ENCODE results near the gene NTN1. TPM values are rescaled to one million over a fixed set of nuclear protein-coding genes. Genes with fewer than 3 reads are reported as not detected.
A peak's percentile ranks its signal among the peaks of the same experiment; 100 is the strongest.

Gene NTN1
- total RNA-seq, 2 donors from 2014 or later: 0.63 to 0.87 TPM

DNA sequence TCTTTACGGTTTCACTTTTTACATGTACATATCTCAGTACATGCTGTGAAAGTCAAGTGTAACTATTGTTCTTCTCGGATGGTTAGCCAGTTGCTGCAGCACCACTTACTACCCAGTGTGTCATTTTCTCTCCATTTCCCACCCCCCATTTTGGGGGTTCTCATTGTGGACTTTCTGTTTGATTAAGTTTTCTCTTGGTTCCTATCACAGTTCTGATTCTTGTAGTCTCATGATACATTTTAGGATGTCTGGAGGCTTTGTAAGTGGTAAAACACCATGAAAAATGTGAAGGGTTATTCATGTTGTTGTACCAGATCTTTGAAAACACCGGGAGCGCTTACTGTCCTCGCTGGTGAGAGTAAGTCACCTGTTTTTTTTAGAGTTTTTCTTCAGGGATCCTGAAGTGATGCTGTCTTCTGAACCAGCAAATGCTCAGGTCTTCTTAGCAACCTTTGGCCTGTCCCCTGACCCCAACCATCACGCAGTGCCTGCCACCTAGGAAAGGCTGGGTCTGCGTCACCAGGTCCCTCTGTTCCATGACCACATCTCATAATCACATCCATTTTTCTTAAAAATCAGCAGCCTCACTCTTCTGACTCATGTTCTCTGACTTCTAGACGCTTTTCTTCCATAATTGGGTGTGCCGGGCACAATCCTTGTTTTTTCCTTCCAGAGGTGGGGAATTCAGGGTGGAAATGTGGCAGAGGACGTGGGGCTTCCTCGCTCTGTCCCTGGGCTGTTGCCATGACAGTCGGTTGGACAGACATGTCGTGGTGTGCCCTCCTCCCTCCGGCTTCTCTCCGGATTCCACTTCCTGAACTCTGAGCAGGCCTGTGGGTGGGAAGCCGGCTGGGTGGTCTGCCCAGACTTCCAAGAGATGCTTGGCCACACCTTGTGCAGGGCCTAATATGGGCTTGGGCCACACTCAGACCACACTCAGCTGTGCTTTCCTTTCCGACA lies 102.6 kb downstream of the NTN1 start:
- peaks cover under 1% of the 10 kb centered on the region for H3K9me3 Mint-ChIP-seq
- peak; percentile 84 for ATAC-seq (replicated peaks)
- peaks cover 3% of the 10 kb centered on the region for H3K4me1 Mint-ChIP-seq
- no peaks in the 10 kb centered on the region for H3K36me3 Mint-ChIP-seq (ENCODE audit: low read depth)
- no peak overlapping the region for H3K27ac Mint-ChIP-seq
- no peak overlapping the region for H3K4me3 Mint-ChIP-seq
- H3K27me3 Mint-ChIP-seq: peaks cover 26% of the 10 kb centered on the region

DNA sequence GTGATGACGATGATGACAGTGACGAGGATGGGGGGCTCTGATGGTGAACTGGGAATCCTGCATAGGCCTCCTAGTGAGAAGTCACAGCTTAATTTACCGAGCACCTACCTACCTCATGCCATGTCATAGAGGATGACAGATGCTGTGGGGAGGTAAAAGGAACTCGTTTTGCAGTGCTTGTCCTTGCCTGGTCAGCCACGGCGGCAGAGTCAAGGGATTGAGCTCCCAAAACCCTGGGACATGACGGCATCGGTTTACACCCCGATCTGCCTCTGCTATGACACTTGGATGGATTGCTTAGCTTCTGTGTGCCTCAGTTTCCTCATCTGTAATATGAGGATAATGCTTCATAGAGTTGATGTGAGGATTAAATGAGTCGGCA lies 103.2 kb downstream of the NTN1 start:
- Mint-ChIP-seq H3K4me1 (peaks cover 3% of the 10 kb centered on the region), H3K36me3 (ENCODE audit: low read depth) (no peaks in the 10 kb centered on the region), H3K9me3 (no peaks in the 10 kb centered on the region), H3K27ac (no peak overlapping the region), H3K4me3 (no peak overlapping the region), H3K27me3 (peaks cover 26% of the 10 kb centered on the region)
- no peak for ATAC-seq (replicated peaks)

DNA sequence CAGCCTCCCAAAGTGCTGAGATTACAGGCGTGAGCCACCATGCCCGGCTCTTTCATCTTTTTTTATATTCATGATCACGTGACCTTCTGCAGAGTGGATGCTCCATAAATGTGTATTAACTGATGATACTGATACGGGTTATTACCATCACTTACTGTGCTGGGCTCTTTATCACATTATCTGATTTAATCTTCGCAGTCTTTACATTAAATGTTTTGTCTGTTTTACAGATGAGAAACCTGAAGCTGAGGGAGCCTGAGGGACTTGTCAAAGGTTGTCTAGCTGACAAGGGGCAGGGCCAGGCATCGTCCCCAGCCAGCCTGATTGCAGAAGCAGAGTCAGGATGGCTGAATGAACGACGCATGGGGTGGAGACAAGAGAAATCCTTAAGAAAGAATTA lies 104.4 kb downstream of the NTN1 start:
- Mint-ChIP-seq H3K9me3 (no peaks in the 10 kb centered on the region), H3K27me3 (peaks cover 26% of the 10 kb centered on the region), H3K36me3 (ENCODE audit: low read depth) (no peaks in the 10 kb centered on the region), H3K4me3 (no peak overlapping the region), H3K4me1 (peaks cover 3% of the 10 kb centered on the region), H3K27ac (no peak overlapping the region)
- no peak for ATAC-seq (replicated peaks)

DNA sequence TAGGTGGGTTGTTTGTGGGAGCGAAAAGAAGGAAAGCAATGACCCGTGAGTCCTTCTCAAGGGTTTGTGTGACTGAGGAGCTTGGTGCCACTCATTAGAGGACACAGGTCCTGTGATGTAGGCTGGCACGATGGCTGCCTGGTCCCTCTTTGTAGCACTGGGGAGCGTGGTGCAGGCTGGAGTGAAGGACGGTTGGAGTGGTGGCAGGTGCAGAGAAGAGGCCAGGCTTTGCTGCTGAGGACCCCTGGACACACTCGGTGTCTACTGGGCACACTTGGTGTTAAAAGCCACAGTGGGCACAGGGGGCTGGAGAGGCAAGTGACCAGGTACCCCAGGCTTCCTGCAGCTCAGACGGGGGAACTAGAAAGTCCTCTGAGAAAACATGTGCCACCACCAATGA lies 106.0 kb downstream of the NTN1 start:
- no peaks in the 10 kb centered on the region for H3K9me3 Mint-ChIP-seq
- H3K27ac Mint-ChIP-seq: no peak overlapping the region

DNA sequence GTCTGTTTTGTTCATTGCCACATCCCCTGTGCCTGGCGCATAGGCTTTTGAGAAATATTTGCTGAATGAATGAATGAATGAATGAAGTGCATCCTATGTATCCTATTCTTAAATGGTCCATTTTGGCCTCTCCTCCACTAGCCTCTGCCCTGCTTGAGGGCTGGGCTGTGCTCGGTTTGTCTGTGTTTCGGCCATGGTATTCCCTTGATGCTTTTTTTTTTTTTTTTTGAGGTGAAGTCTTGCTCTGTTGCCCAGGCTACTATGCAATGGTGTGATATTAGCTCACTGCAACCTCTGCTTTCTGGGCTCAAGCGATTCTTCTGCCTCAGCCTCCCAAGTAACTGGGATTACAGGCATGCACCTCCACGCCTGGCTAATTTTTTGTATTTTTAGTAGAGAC lies 110.1 kb downstream of the NTN1 start:
- Mint-ChIP-seq H3K36me3 (ENCODE audit: low read depth) (no peaks in the 10 kb centered on the region), H3K27me3 (peaks cover 13% of the 10 kb centered on the region), H3K27ac (no peak overlapping the region), H3K4me3 (no peak overlapping the region), H3K4me1 (peaks cover 3% of the 10 kb centered on the region), H3K9me3 (no peaks in the 10 kb centered on the region)
- no peak for ATAC-seq (replicated peaks)

More for the DNA sequence above, 106.0 kb downstream of the NTN1 start:
- H3K27me3 Mint-ChIP-seq: peaks cover 18% of the 10 kb centered on the region
- ATAC-seq (replicated peaks): no peak
- peaks cover 3% of the 10 kb centered on the region for H3K4me1 Mint-ChIP-seq
- no peaks in the 10 kb centered on the region for H3K36me3 Mint-ChIP-seq (ENCODE audit: low read depth)
- no peak overlapping the region for H3K4me3 Mint-ChIP-seq

DNA sequence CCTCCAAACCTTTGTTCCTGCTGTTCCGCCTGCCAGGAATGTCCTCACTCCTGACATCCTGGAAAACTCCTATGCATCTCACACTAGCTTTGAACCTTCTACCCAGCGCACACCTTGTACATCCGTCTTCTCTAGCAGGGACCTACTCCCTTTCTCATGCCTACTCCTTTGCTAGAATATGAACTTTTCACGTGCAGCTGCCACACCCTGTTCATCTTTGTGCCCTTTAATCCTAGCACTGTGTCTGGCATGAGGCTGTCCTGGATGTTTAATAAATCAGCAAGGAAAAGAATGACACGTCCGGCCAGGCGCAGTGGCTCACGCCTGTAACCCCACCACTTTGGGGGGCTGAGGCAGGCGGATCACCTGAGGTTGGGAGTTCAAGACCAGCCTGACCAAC lies 111.0 kb downstream of the NTN1 start:
- Mint-ChIP-seq H3K36me3 (ENCODE audit: low read depth) (no peaks in the 10 kb centered on the region), H3K27ac (no peak overlapping the region), H3K4me1 (peaks cover under 1% of the 10 kb centered on the region), H3K27me3 (peaks cover 8% of the 10 kb centered on the region), H3K9me3 (no peaks in the 10 kb centered on the region), H3K4me3 (no peak overlapping the region)
- no peak for ATAC-seq (replicated peaks)

DNA sequence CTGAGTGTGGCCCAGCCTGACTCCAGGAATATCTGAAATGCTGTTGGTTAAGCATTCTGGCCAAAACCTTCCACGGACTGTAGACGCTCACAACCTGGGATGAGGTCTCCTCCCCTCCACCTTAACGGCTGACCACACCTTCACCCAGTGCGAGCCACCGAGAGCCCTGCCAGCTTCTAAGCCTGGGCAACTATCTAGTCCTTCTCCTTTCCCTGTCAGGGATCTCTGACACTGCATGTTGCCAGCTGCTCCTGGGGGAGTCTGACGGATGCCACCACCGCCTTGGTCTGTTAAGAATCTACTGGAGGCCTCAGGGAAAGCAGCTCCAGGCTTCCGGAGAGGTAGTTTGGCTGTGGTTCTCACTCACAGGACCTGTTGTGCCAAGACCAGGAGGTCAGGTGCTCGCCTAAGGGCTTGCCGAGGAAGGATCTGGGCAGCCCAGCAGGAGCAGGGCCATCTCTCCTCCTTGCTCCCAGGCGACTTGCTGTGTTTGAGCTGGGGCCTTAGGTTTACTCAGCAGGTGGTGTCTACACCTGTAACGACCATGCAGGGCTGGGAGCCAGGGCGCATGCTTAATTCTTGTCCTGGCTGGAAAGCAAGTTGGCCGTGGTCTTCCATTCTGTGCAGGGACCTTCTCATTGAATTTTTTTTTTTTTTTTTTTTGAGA lies 111.8 kb downstream of the NTN1 start:
- Mint-ChIP-seq H3K4me1 (no peaks in the 10 kb centered on the region), H3K36me3 (ENCODE audit: low read depth) (no peaks in the 10 kb centered on the region), H3K27ac (no peak overlapping the region), H3K9me3 (no peaks in the 10 kb centered on the region), H3K27me3 (peaks cover 6% of the 10 kb centered on the region), H3K4me3 (no peak overlapping the region)
- no peak for ATAC-seq (replicated peaks)

DNA sequence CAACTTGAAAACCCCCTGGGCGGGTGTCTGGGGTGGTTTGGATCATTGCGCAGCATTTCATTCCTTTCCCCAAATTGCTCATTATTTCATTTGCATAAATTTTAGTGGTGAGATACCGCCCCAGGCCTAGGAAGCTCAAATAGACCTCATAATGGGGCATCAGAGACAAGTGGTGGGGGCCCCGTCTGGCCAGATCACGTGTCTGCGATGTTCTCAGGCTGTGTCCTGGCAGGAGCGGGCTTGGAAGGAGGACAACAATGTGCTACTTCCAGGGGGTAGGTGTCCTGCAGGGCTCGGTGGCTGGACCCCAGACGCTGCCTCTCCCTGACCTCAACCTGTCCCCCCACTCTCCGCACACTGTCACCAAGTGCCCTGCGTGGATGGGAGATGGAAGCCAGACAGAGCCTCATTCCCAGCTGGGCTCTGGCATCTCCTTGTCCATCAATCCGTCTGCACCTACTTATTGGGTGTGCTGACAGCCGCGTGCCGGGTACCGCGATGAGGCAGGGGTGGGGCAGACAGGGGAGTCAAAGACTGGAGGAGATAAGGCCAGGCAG lies 116.9 kb downstream of the NTN1 start:
- no peak overlapping the region for H3K27ac Mint-ChIP-seq
- H3K27me3 Mint-ChIP-seq: peaks cover 6% of the 10 kb centered on the region
- ATAC-seq (replicated peaks): peak; percentile 14
- no peaks in the 10 kb centered on the region for H3K36me3 Mint-ChIP-seq (ENCODE audit: low read depth)
- H3K4me1 Mint-ChIP-seq: no peaks in the 10 kb centered on the region
- H3K4me3 Mint-ChIP-seq: no peak overlapping the region
- H3K9me3 Mint-ChIP-seq: no peaks in the 10 kb centered on the region

DNA sequence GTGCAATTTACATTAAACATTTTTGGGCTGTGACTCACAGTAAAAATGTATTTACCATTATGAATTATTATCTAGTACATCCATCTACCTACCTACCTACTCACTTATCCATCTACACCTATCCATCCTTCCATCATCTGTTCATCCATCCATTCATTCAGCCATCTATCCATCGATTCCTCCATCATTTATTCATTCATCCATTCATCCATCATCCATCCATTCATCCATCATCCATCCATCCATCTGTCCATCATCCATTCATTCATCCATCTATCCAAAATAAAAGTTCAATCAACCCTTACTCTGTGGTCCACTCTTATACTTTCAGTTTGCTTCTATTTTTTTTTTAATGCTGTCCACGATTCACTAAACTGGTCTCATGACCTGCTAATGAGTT lies 118.4 kb downstream of the NTN1 start:
- Mint-ChIP-seq H3K27ac (no peak overlapping the region), H3K4me1 (no peaks in the 10 kb centered on the region), H3K27me3 (peaks cover 6% of the 10 kb centered on the region), H3K4me3 (no peak overlapping the region), H3K36me3 (ENCODE audit: low read depth) (no peaks in the 10 kb centered on the region), H3K9me3 (no peaks in the 10 kb centered on the region)
- no peak for ATAC-seq (replicated peaks)

DNA sequence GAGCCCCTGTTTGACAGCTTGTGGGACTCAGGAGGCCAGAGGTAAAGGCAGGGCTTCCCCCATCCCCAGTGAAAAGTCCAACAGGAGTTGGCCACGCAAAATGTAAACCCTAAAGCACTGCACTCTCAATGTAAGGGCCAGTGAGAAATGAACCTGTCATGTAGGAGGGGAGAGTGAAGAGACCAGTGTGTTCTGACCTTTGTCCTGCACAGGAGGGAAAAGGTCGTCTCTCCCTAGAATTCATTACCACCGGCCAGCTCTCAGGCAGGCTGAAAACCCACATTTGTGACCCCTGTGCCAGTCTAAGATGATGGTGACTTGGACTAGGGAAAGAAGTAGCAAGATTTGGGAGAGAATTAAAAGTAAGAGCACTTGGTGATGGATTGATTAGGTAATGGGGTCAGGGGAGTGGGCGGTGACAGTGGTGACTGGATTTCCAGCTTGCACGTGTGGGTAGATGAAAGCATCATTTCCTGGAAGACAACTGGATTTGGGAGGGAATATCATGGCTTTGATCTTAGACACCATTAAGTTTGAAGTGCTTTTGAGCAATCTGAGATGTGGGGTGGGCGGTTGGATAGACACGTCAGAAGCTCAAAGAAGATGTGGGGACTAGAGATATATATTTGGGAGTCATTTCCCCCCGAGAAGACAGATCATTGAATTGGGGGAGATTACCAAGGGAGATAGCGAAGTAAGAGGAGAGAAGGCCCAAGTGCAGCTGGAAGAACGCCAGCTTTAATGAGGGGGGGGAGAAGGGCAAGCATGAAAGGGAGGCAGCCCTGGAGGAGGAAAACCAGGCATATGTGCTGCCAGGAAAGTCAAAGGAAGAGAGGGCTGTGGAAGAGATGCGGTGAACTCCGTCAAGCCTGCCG lies 119.5 kb downstream of the NTN1 start:
- Mint-ChIP-seq H3K27ac (no peak overlapping the region), H3K4me1 (no peaks in the 10 kb centered on the region), H3K27me3 (peaks cover 6% of the 10 kb centered on the region), H3K4me3 (no peak overlapping the region), H3K36me3 (ENCODE audit: low read depth) (no peaks in the 10 kb centered on the region), H3K9me3 (no peaks in the 10 kb centered on the region)
- ATAC-seq (replicated peaks): no peak

DNA sequence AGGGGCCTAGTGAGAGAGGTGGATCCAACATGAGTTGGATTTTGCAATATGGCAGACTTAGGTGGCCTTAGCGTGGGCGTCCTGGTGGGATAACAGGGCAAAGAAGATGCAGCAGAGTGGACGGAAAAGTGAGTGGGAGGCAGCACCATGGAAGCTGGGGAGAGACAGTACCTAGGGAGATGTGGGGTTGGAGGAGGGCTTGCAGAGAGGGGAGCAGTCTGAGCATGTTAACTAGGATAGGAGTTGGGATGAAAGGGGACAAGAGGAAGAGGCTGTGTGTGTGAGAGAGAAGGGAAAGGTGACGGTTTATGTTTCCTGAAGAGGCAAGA lies 120.1 kb downstream of the NTN1 start:
- Mint-ChIP-seq H3K27ac (no peak overlapping the region), H3K4me1 (no peaks in the 10 kb centered on the region), H3K36me3 (ENCODE audit: low read depth) (no peaks in the 10 kb centered on the region), H3K4me3 (no peak overlapping the region), H3K27me3 (peaks cover 4% of the 10 kb centered on the region), H3K9me3 (no peaks in the 10 kb centered on the region)
- ATAC-seq (replicated peaks): no peak

DNA sequence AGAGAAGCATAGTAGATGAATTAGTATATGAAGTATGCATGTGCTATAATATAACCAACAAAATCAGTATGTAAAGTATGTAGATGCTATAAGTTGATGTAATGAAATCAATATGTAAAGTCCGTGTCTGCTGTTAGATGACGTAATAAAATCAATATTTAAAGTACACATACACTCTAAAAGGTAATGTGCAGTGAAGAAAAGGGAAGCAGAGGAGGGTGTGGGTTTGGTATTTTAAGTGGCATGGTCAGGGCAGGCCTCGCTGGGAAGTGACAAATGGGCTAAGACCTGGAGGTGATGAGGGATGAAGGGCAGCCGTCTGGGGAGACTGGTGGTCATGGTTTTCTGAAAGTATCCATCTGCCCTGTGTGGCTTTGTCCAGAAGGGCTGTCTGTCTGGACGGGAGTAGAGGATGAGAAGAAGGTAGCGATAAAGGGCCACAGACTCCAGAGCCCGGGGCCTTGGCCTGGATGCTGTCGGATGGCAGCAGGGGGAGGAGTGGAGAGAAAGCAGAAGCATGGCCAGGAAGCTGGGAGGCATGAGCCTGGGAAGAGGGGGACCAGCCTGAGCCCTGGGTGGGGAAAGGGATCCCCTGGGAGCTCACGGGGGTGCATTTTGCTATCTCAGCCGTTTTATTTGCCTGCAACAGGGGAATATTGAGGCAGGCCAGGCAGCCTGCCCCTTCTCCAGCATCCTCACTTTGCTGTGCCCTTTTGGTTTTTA lies 121.6 kb downstream of the NTN1 start:
- Mint-ChIP-seq H3K4me3 (no peak overlapping the region), H3K27me3 (no peaks in the 10 kb centered on the region), H3K4me1 (no peaks in the 10 kb centered on the region), H3K36me3 (ENCODE audit: low read depth) (no peaks in the 10 kb centered on the region), H3K27ac (no peak overlapping the region), H3K9me3 (no peaks in the 10 kb centered on the region)
- no peak for ATAC-seq (replicated peaks)

DNA sequence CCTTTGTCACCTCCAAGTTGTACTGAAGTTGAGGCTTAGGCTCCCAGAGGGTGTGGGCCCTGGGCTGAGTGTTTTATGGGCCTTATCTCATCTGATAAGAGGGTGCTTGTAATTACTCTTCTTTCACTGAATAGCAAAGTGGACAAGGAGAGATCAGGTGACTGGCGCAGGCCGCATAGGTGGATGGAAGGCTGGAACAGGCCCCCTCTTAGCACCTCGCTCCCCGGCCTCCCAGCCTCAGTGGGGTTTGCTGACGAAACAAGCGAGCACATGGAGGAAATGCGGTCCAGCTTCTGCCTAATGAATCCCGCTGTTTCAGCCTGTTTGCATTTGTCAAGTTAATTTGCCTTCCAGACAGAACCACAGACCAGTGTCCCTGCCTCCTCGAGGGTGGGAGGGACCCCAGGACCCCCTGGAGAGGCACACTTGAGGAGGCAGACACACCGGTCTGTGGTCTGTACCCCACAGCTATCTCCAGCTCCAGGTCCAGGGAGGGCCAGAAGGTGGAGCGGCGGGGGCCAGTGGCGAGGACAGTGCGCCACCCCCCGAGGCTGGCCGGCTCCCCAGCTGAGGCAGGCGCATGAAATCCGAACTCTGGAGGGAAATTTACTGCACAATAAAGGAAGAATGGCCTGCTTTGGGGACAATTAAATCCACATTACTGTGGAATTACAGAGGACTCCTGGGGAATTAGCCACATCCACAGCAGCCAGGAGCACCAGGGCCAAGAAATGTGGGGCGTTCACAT lies 123.4 kb downstream of the NTN1 start:
- H3K27me3 Mint-ChIP-seq: no peaks in the 10 kb centered on the region
- H3K4me3 Mint-ChIP-seq: no peak overlapping the region
- H3K9me3 Mint-ChIP-seq: no peaks in the 10 kb centered on the region
- ATAC-seq (replicated peaks): no peak
- H3K4me1 Mint-ChIP-seq: no peaks in the 10 kb centered on the region
- no peaks in the 10 kb centered on the region for H3K36me3 Mint-ChIP-seq (ENCODE audit: low read depth)
- H3K27ac Mint-ChIP-seq: no peak overlapping the region
